GM12878 (cell line): ENCODE data around the gene WNT9A. TPM values are rescaled to one million over a fixed set of nuclear protein-coding genes. Genes with fewer than 3 reads are reported as not detected.

Source experiments
- ATAC-seq: fragments of 200-7000 bp; cut with Tn5 transposase; 3 replicates; pipeline ENCODE4 v1.9.1; 2020; ENCODE audit warnings: mild to moderate bottlenecking, moderate library complexity
- BruUV-seq: library from RNA; stranded (reverse); fragments of 400-500 nt; replicated peaks from 2 replicates; lab custom pipeline; 2021; lab: Mats Ljungman, UMichigan
- CTCF ChIA-PET: fragments of 300-600 bp; sonication (Branson Sonifier 250); formaldehyde crosslinking; extraction: SDS; loops from one replicate; lab custom pipeline; 2021; ENCODE audit warnings: inconsistent platforms; lab: Yijun Ruan, JAX
- POLR2A ChIA-PET: fragments of 350-600 bp; formaldehyde crosslinking; extraction: SDS; loops from one replicate; lab custom pipeline; 2021; ENCODE audit warnings: inconsistent platforms; lab: Charles Lee
- RAD21 ChIA-PET: fragments of 300-600 bp; sonication (Branson Sonifier 250); formaldehyde crosslinking; loops from one replicate; lab custom pipeline; 2023; ENCODE audit warnings: antibody characterized with exemption; ENCODE audit not compliant: unreplicated experiment; lab: Charles Lee
- SMC1A ChIA-PET: fragments of 300-600 bp; sonication (Branson Sonifier 250); formaldehyde crosslinking; loops from one replicate; lab custom pipeline; 2023; ENCODE audit not compliant: unreplicated experiment, uncharacterized antibody; lab: Charles Lee
- DNase-seq: peaks from one replicate; pipeline ENCODE4 v3.0.0-alpha.2; 2011; ENCODE audit warnings: low read depth, low spot score
- FAIRE-seq: peaks from 3 replicates; lab custom pipeline; 2011; peaks lifted over from hg19 to GRCh38; lab: Jason Lieb, UNC
- H2AFZ ChIP-seq: 2 replicates; pipeline ENCODE4 v1.6.0; 2011; ENCODE audit warnings: low read depth, low read length, control low read depth; ENCODE audit not compliant: control insufficient read depth
- H3K27ac ChIP-seq: 2 replicates; pipeline ENCODE4 v1.5.1; 2011; ENCODE audit warnings: control low read depth; ENCODE audit not compliant: control insufficient read depth, insufficient read depth
- H3K27me3 ChIP-seq, 2 experiments: replicated peaks in 1 of 2; 2 replicates each; pipeline versions ENCODE4 v1.6.0 to v1.6.1; 2011; ENCODE audit warnings: low read length in 1 of 2; ENCODE audit not compliant: control insufficient read depth in 2 of 2, insufficient read depth in 2 of 2
- H3K36me3 ChIP-seq, 2 experiments: 2 replicates each; pipeline ENCODE4 v1.5.1; 2011; ENCODE audit warnings: low read length in 1 of 2; ENCODE audit not compliant: control insufficient read depth in 2 of 2, insufficient read depth in 2 of 2
- H3K4me1 ChIP-seq: 2 replicates; pipeline ENCODE4 v1.6.1; 2011; ENCODE audit warnings: mild to moderate bottlenecking, low read length, moderate library complexity, mixed read lengths; ENCODE audit not compliant: control insufficient read depth, insufficient read depth
- H3K4me2 ChIP-seq: 2 replicates; pipeline ENCODE4 v1.6.0; 2011; ENCODE audit warnings: control low read depth; ENCODE audit not compliant: control insufficient read depth, insufficient read depth
- H3K4me3 ChIP-seq: fragments of 200-600 bp; sonication (generic); 2 replicates; pipeline ENCODE4 v1.5.1; 2016
- H3K79me2 ChIP-seq: 2 replicates; pipeline ENCODE4 v1.6.0; 2011; ENCODE audit warnings: low read length; ENCODE audit not compliant: control insufficient read depth, insufficient read depth
- H3K9ac ChIP-seq: 2 replicates; pipeline ENCODE4 v1.8.0; 2011; ENCODE audit warnings: low read length, control low read depth, mixed read lengths; ENCODE audit not compliant: control insufficient read depth, insufficient read depth
- H3K9me3 ChIP-seq: replicated peaks from 3 replicates; pipeline ENCODE4 v1.5.1; 2011; ENCODE audit warnings: mild to moderate bottlenecking, low read length; ENCODE audit not compliant: control insufficient read depth, insufficient read depth
- H4K20me1 ChIP-seq: 2 replicates; pipeline ENCODE4 v1.6.0; 2011; ENCODE audit not compliant: control insufficient read depth, insufficient read depth
- ATF7 ChIP-seq: fragments of 450-650 bp; IDR thresholded peaks from 2 replicates; pipeline ENCODE4 v1.6.1; 2016; ENCODE audit warnings: low read depth, mild to moderate bottlenecking
- FOXK2 ChIP-seq: fragments of 450-650 bp; IDR thresholded peaks from 2 replicates; pipeline ENCODE4 v1.6.1; 2017; ENCODE audit warnings: mild to moderate bottlenecking, moderate library complexity
- HCFC1 ChIP-seq: fragments of 150-350 bp; IDR thresholded peaks from 2 replicates; pipeline ENCODE4 v1.6.1; 2014; ENCODE audit warnings: low read length
- IKZF1 ChIP-seq: fragments of 450-650 bp; conservative IDR thresholded peaks from 2 replicates; pipeline ENCODE4 v1.6.1; 2017; ENCODE audit warnings: antibody characterized with exemption, mild to moderate bottlenecking
- NFIC ChIP-seq: IDR thresholded peaks from 2 replicates; pipeline ENCODE4 v1.6.1; 2012; ENCODE audit warnings: low read depth, mild to moderate bottlenecking, inconsistent platforms, low read length, moderate library complexity
- RELA ChIP-seq: fragments of 450-650 bp; IDR thresholded peaks from 2 replicates; pipeline ENCODE4 v1.8.0; 2014; ENCODE audit warnings: borderline replicate concordance; ENCODE audit not compliant: partially characterized antibody
- SKIL ChIP-seq: fragments of 450-650 bp; IDR thresholded peaks from 2 replicates; pipeline ENCODE4 v1.6.1; 2017; ENCODE audit warnings: mild to moderate bottlenecking, low read depth, inconsistent platforms; ENCODE audit not compliant: poor library complexity, severe bottlenecking
- SMAD1 ChIP-seq: fragments of 450-650 bp; IDR thresholded peaks from 2 replicates; pipeline ENCODE4 v1.6.1; 2018; ENCODE audit warnings: mild to moderate bottlenecking, low read depth; ENCODE audit not compliant: partially characterized antibody
- SMAD5 ChIP-seq: IDR thresholded peaks from 2 replicates; pipeline ENCODE4 v1.6.1; 2016; ENCODE audit warnings: antibody characterized with exemption, low read depth
- SMC3 ChIP-seq: IDR thresholded peaks from 2 replicates; pipeline ENCODE4 v1.6.1; 2011; ENCODE audit warnings: low read length, improper control_type of control experiment, borderline replicate concordance
- ZNF384 ChIP-seq: IDR thresholded peaks from 2 replicates; pipeline ENCODE4 v1.6.1; 2012; ENCODE audit warnings: low read depth, mild to moderate bottlenecking, low read length, improper control_type of control experiment, borderline replicate concordance
- WGBS: methylation state at CpG from one replicate; pipeline ENCODE4 v1.1.6; 2016; ENCODE audit warnings: low lambda C conversion rate; ENCODE audit not compliant: insufficient replicate concordance, insufficient coverage; ENCODE audit errors: missing lambda C conversion rate; 5-methylcytosine and 5-hydroxymethylcytosine counted together
- in situ Hi-C: fragments of 300-500 bp; cut with MboI; formaldehyde crosslinking; loops from 9 replicates; pipeline ENCODE4 v1.14.3; 2018; ENCODE audit warnings: mixed read lengths
- intact Hi-C: fragments of 100-400 bp; cut with micrococcal nuclease; formaldehyde crosslinking; loops from one replicate; pipeline ENCODE4 v1.14.2; 2022; ENCODE audit not compliant: unreplicated experiment
- polyA plus RNA-seq, 11 experiments: library from polyadenylated mRNA; depleted of rRNA in 4 of 11; unstranded in 6 of 11; stranded (reverse) in 5 of 11; fragments of >200 nt; fragmentation: Nextera tagmentation in 4 of 11; fragmentation: Illumina TruSeq in 1 of 11; extraction: Ambion mirVana in 4 of 11; extraction: Trizol in 1 of 11; gene quantifications; 1 replicate in 1 of 11; 2 replicates in 10 of 11; pipeline versions ENCODE4 v1.2.1 to v1.2.3, GENCODE V29; 2011 to 2016; ENCODE audit warnings: inconsistent platforms in 2 of 11, missing spikeins in 2 of 11, low read depth in 1 of 11
- total RNA-seq, 4 experiments: library from RNA; depleted of rRNA in 3 of 4; stranded (reverse); fragments of >200 nt in 3 of 4; fragmentation: Illumina TruSeq in 1 of 4; extraction: Trizol in 1 of 4; gene quantifications; 2 replicates each; pipeline versions ENCODE4 v1.2.1 to v1.2.3, GENCODE V29; 2013 to 2021
- TF ChIP-seq, protein P1 (sequence below): fragments of 450-650 bp; formaldehyde crosslinking; IDR thresholded peaks from 2 replicates; pipeline ENCODE4 v1.4.0; 2020; ENCODE audit warnings: mild to moderate bottlenecking, moderate library complexity
- TF ChIP-seq, protein P2 (sequence below): IDR thresholded peaks from 2 replicates; pipeline ENCODE4 v1.6.1; 2011; ENCODE audit warnings: low read depth, low read length, improper control_type of control experiment, borderline replicate concordance

Gene WNT9A
- total and polyA plus RNA-seq, 10 of the 15 experiments (the other 5 are each of a cell fraction or from before 2014, with no cell fraction given), result not detected

DNA sequence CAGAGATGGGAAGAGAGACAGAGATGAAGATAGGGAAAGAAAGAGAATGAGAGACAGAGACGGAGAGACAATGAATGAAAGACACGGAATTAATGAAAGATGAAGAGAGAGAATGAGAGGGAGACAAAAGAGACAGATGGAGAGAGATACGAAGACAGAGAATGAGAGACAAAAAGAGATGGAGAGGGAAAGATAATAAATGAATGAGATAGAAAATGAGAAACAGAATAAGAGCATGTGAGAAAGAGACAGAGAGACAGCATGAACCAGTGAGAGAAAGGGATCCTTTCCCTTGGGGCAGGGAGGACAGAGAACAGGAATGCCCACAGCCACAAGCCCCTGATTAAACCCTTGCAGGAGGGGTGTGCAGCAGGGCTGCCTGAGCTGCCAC lies 5.3 kb upstream of the WNT9A start (continued):
- TF ChIP-seq, protein P1, sequence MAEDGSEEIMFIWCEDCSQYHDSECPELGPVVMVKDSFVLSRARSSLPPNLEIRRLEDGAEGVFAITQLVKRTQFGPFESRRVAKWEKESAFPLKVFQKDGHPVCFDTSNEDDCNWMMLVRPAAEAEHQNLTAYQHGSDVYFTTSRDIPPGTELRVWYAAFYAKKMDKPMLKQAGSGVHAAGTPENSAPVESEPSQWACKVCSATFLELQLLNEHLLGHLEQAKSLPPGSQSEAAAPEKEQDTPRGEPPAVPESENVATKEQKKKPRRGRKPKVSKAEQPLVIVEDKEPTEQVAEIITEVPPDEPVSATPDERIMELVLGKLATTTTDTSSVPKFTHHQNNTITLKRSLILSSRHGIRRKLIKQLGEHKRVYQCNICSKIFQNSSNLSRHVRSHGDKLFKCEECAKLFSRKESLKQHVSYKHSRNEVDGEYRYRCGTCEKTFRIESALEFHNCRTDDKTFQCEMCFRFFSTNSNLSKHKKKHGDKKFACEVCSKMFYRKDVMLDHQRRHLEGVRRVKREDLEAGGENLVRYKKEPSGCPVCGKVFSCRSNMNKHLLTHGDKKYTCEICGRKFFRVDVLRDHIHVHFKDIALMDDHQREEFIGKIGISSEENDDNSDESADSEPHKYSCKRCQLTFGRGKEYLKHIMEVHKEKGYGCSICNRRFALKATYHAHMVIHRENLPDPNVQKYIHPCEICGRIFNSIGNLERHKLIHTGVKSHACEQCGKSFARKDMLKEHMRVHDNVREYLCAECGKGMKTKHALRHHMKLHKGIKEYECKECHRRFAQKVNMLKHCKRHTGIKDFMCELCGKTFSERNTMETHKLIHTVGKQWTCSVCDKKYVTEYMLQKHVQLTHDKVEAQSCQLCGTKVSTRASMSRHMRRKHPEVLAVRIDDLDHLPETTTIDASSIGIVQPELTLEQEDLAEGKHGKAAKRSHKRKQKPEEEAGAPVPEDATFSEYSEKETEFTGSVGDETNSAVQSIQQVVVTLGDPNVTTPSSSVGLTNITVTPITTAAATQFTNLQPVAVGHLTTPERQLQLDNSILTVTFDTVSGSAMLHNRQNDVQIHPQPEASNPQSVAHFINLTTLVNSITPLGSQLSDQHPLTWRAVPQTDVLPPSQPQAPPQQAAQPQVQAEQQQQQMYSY, result no peak

DNA sequence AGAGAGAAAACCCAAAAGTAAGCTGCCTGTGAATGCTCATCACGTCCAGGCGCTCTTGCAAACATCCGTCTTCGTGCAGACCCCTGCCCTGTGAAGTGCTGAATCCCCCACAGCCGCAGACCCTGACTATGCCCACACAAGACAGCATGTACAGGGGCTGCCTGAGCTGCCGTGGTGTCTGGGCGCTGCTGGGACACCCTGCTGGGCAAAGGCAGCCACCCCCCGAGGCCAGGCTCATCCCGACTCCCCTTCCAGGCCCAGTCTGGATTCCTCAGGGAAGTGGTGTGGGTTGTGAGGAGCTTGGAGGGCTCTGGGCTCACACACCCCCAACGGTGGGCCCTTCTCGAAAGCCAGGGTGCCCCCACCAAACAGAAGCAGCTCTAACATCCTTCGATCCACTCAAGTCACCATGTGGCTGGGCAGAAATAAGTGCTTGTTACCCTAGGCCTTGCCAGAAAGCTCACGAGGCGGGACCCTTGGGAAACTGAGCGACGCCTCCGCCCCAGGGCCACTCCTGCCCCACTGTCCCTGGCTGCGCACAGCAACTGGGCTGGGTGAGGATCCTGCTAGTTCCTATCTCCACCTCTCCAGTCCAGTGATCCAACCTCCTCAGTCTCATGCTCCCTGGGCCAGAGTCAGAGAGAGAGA lies 4.8 kb upstream of the WNT9A start:
- no peaks in the 10 kb centered on the region for H3K79me2 ChIP-seq
- no peak overlapping the region for H2AFZ ChIP-seq
- DNase-seq (no peak), ATAC-seq (no peak), FAIRE-seq (no peak)
- H3K27ac ChIP-seq, result no peak overlapping the region
- ChIA-PET POLR2A (no interaction called here), SMC1A (interaction anchor here (0.5 to 1.0 kb wide), 2 partner anchors 134 to 471 kb away, joined by 3 read pairs; no protein-coding TSS in a partner anchor), RAD21 (interaction anchor here (2.0 kb wide), 1 partner anchor 471 kb away, joined by 7 read pairs; no protein-coding TSS in a partner anchor), CTCF (interaction anchor here (0.6 to 3.8 kb wide), 5 partner anchors 106 to 437 kb away, joined by 3 to 34 read pairs (median 4); no protein-coding TSS in a partner anchor)
- no peaks in the 10 kb centered on the region for H3K4me1 ChIP-seq
- intact Hi-C loops (loop anchor here (5.0 kb wide), 1 partner anchor 190 kb away; no protein-coding TSS in a partner anchor), in situ Hi-C loops (loop anchor here (5.0 kb wide), 2 partner anchors 190 to 470 kb away; no protein-coding TSS in a partner anchor)
- H3K36me3 ChIP-seq, result no peaks in the 10 kb centered on the region
- H4K20me1 ChIP-seq, result no peaks in the 10 kb centered on the region
- no peak overlapping the region for H3K9ac ChIP-seq
- H3K4me3 ChIP-seq, result no peak overlapping the region
- H3K9me3 ChIP-seq, result no peaks in the 10 kb centered on the region
- no peak overlapping the region for H3K4me2 ChIP-seq
- BruUV-seq, result no TSS peak
- 26% methylated on average over 18 of the region's 18 CpGs for WGBS
- peaks cover 5 to 7% of the 10 kb centered on the region in 2 experiments; a peak in 2 of 4 replicates for H3K27me3 ChIP-seq
- no peak for TF ChIP-seq ZNF384
- no peak for TF ChIP-seq SMAD5
- TF ChIP-seq FOXK2, result no peak
- TF ChIP-seq HCFC1, result no peak
- no peak for TF ChIP-seq RELA
- TF ChIP-seq ATF7, result no peak
- TF ChIP-seq SMAD1, result no peak
- TF ChIP-seq SMC3, result no peak
- no peak for TF ChIP-seq IKZF1
- no peak for TF ChIP-seq SKIL
- no peak for TF ChIP-seq NFIC
- TF ChIP-seq, protein P2, sequence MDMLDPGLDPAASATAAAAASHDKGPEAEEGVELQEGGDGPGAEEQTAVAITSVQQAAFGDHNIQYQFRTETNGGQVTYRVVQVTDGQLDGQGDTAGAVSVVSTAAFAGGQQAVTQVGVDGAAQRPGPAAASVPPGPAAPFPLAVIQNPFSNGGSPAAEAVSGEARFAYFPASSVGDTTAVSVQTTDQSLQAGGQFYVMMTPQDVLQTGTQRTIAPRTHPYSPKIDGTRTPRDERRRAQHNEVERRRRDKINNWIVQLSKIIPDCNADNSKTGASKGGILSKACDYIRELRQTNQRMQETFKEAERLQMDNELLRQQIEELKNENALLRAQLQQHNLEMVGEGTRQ, result no peak
